CD14-positive monocyte (primary cell): ENCODE results near the gene SLC27A4. TPM values are rescaled to one million over a fixed set of nuclear protein-coding genes. Genes with fewer than 3 reads are reported as not detected.

Experiments
- DNase-seq, 3 donors: peaks; one replicate each; pipeline ENCODE4 v3.0.0-alpha.2; 2011 to 2022
- H2AFZ ChIP-seq: 2 replicates; pipeline ENCODE4 v1.6.0; 2012; ENCODE audit warnings: mild to moderate bottlenecking, low read depth, low read length, inconsistent platforms; ENCODE audit not compliant: insufficient read depth, poor library complexity, severe bottlenecking
- H3K27ac ChIP-seq, 2 donors: 1 replicate in 1 of 2; 2 replicates in 1 of 2; pipeline ENCODE4 v1.5.1; 2012 to 2013; ENCODE audit warnings: low read length in 2 of 2, control low read depth in 1 of 2, inconsistent platforms in 1 of 2, low read depth in 1 of 2, mild to moderate bottlenecking in 1 of 2
- H3K27me3 ChIP-seq, 2 donors: one replicate each; pipeline versions ENCODE4 v1.6.0 to v1.6.1; 2011 to 2013; ENCODE audit warnings: low read length in 2 of 2; ENCODE audit not compliant: control insufficient read depth in 2 of 2, insufficient read depth in 2 of 2
- H3K36me3 ChIP-seq, 2 donors: replicated peaks in 1 of 2; 1 replicate in 1 of 2; 2 replicates in 1 of 2; pipeline versions ENCODE4 v1.5.1 to v1.6.1; 2012 to 2013; ENCODE audit warnings: low read length in 2 of 2, control low read depth in 1 of 2, inconsistent platforms in 1 of 2, mild to moderate bottlenecking in 1 of 2; ENCODE audit not compliant: insufficient read depth in 2 of 2, control insufficient read depth in 1 of 2
- H3K4me1 ChIP-seq, 2 donors: 1 replicate in 1 of 2; 2 replicates in 1 of 2; pipeline versions ENCODE4 v1.5.1 to v1.6.1; 2012 to 2013; ENCODE audit warnings: low read length in 2 of 2, control low read depth in 1 of 2, inconsistent platforms in 1 of 2, mild to moderate bottlenecking in 1 of 2, moderate library complexity in 1 of 2; ENCODE audit not compliant: insufficient read depth in 2 of 2, control insufficient read depth in 1 of 2
- H3K4me2 ChIP-seq: replicated peaks from 2 replicates; pipeline ENCODE3; 2012; ENCODE audit warnings: low read length, moderate library complexity, mild to moderate bottlenecking; ENCODE audit not compliant: poor library complexity, severe bottlenecking; ENCODE audit errors: extremely low read depth
- H3K4me3 ChIP-seq, 3 experiments: fragments of 200-600 bp in 1 of 3; sonication (generic) in 1 of 3; replicated peaks in 1 of 3; 1 replicate in 2 of 3; 2 replicates in 1 of 3; pipeline ENCODE4 v1.5.1; 2011 to 2013; ENCODE audit warnings: low read length in 3 of 3, mild to moderate bottlenecking in 3 of 3, control low read depth in 2 of 3, low read depth in 2 of 3, inconsistent platforms in 1 of 3, moderate library complexity in 1 of 3
- H3K79me2 ChIP-seq: 2 replicates; pipeline ENCODE4 v1.6.0; 2012; ENCODE audit warnings: mild to moderate bottlenecking, control low read depth, inconsistent platforms, low read length, moderate library complexity; ENCODE audit not compliant: insufficient read depth
- H3K9ac ChIP-seq: 2 replicates; pipeline ENCODE4 v1.6.0; 2017; ENCODE audit warnings: low read length, mild to moderate bottlenecking; ENCODE audit not compliant: insufficient read depth, poor library complexity, severe bottlenecking
- H3K9me3 ChIP-seq, 2 donors: replicated peaks in 1 of 2; 1 replicate in 1 of 2; 2 replicates in 1 of 2; pipeline versions ENCODE4 v1.5.1 to v1.6.1; 2012 to 2013; ENCODE audit warnings: low read length in 2 of 2, control low read depth in 1 of 2; ENCODE audit not compliant: control insufficient read depth in 1 of 2, insufficient read depth in 1 of 2
- H4K20me1 ChIP-seq: 2 replicates; pipeline ENCODE4 v1.6.0; 2012; ENCODE audit warnings: mild to moderate bottlenecking, low read length, control low read depth, moderate library complexity; ENCODE audit not compliant: insufficient read depth
- H3K27ac Mint-ChIP-seq, 7 donors: one replicate each; pipeline ENCODE4 v1.8.0; 2020; ENCODE audit warnings: mild to moderate bottlenecking in 7 of 7, mixed read lengths in 7 of 7, moderate library complexity in 6 of 7, inconsistent platforms in 2 of 7
- H3K27me3 Mint-ChIP-seq, 3 donors: one replicate each; pipeline ENCODE4 v1.8.0; 2021 to 2022; ENCODE audit warnings: low read depth in 3 of 3, mild to moderate bottlenecking in 3 of 3, mixed read lengths in 3 of 3, moderate library complexity in 3 of 3, inconsistent platforms in 1 of 3
- H3K36me3 Mint-ChIP-seq, 2 donors: one replicate each; pipeline ENCODE4 v1.8.0; 2020; ENCODE audit warnings: mixed read lengths in 2 of 2, inconsistent platforms in 1 of 2, mild to moderate bottlenecking in 1 of 2
- H3K4me1 Mint-ChIP-seq: one replicate; pipeline ENCODE4 v1.8.0; 2020; ENCODE audit warnings: mild to moderate bottlenecking, mixed read lengths
- H3K4me3 Mint-ChIP-seq, 2 donors: one replicate each; pipeline ENCODE4 v1.8.0; 2020; ENCODE audit warnings: mild to moderate bottlenecking in 2 of 2, mixed read lengths in 2 of 2, moderate library complexity in 1 of 2
- H3K9me3 Mint-ChIP-seq, 7 donors: one replicate each; pipeline ENCODE4 v1.8.0; 2020 to 2022; ENCODE audit warnings: mixed read lengths in 7 of 7, mild to moderate bottlenecking in 6 of 7, moderate library complexity in 6 of 7, inconsistent platforms in 2 of 7
- CTCF ChIP-seq: fragments of 200-600 bp; IDR thresholded peaks from one replicate; pipeline ENCODE4 v1.8.0; 2022; ENCODE audit warnings: antibody characterized with exemption, mild to moderate bottlenecking
- WGBS: methylation state at CpG from one replicate; pipeline ENCODE4 v1.1.5; 2013; ENCODE audit warnings: missing lambda C conversion rate; ENCODE audit not compliant: insufficient coverage; 5-methylcytosine and 5-hydroxymethylcytosine counted together
- intact Hi-C, 2 donors: fragments of 100-400 bp; cut with micrococcal nuclease; formaldehyde crosslinking; loops; one replicate each; pipeline versions ENCODE4 v1.15.0 to v1.15.1; 2023
- polyA plus RNA-seq, 3 donors: library from polyadenylated mRNA; depleted of rRNA in 1 of 3; unstranded in 2 of 3; stranded (reverse) in 1 of 3; fragments of 300-500 nt in 2 of 3; fragments of >200 nt in 1 of 3; fragmentation: Illumina TruSeq in 2 of 3; gene quantifications; 1 replicate in 2 of 3; 2 replicates in 1 of 3; pipeline ENCODE4 v1.2.3, GENCODE V29; 2012 to 2021

SLC27A4 gene
- polyA plus RNA-seq, 3 donors: 6.8 to 8.9 (median 6.8) TPM

- Histone ChIP-seq H3K27me3 (no peaks in the 10 kb centered on the region), H2AFZ (no peak overlapping the region), H3K4me3 (no peak overlapping the region), H4K20me1 (no peaks in the 10 kb centered on the region), H3K4me1 (no peaks in the 10 kb centered on the region), H3K4me2 (no peak overlapping the region), H3K79me2 (no peaks in the 10 kb centered on the region), H3K9me3 (no peaks in the 10 kb centered on the region), H3K27ac (no peak overlapping the region), H3K9ac (no peak overlapping the region), H3K36me3 (peaks cover 52 to 58% of the 10 kb centered on the region in 2 donors)
- Mint-ChIP-seq H3K9me3 (no peaks in the 10 kb centered on the region), H3K36me3 (peaks cover 40 to 58% of the 10 kb centered on the region in 2 donors), H3K4me1 (no peaks in the 10 kb centered on the region), H3K27ac (no peak overlapping the region), H3K27me3 (no peaks in the 10 kb centered on the region), H3K4me3 (no peak overlapping the region)
- DNase-seq: no peak
- WGBS: no CpG with 5 or more reads among the region's 4 CpGs
- intact Hi-C loops: no loop called here
- no peak for TF ChIP-seq CTCF
Observed at GRCh38 chr9:128314697-128315096, 25.6 kb upstream of the SLC27A4 start.

GRCh38 chr9:128316421-128316820 is 23.9 kb upstream of the SLC27A4 start:
- no peaks in the 10 kb centered on the region for H3K27me3 Mint-ChIP-seq

More at GRCh38 chr9:128316421-128316820, 23.9 kb upstream of the SLC27A4 start:
- Mint-ChIP-seq H3K9me3 (no peaks in the 10 kb centered on the region), H3K4me1 (no peaks in the 10 kb centered on the region), H3K36me3 (peaks cover 25 to 42% of the 10 kb centered on the region in 2 donors), H3K27ac (peak overlapping the region in 1 of 7 donors; percentile 31), H3K4me3 (no peak overlapping the region)
- H3K79me2 ChIP-seq: peaks cover 6% of the 10 kb centered on the region
- DNase-seq: no peak
- H3K9me3 ChIP-seq: no peaks in the 10 kb centered on the region
- intact Hi-C loops: no loop called here
- H3K4me3 ChIP-seq: no peak overlapping the region
- no peak for TF ChIP-seq CTCF
- H3K4me1 ChIP-seq: peaks cover 2% of the 10 kb centered on the region in 2 donors
- no peak overlapping the region for H3K27ac ChIP-seq
- 82% methylated on average over 6 of the region's 9 CpGs for WGBS
- peaks cover 35 to 41% of the 10 kb centered on the region in 2 donors for H3K36me3 ChIP-seq
- H4K20me1 ChIP-seq: no peaks in the 10 kb centered on the region
- no peaks in the 10 kb centered on the region for H3K27me3 ChIP-seq
- no peak overlapping the region for H2AFZ ChIP-seq
- H3K4me2 ChIP-seq: no peak overlapping the region
- no peak overlapping the region for H3K9ac ChIP-seq
